Naive thymus-derived CD8-positive, alpha-beta T cell (primary cell): ENCODE results near the gene ASPSCR1. TPM values are rescaled to one million over a fixed set of nuclear protein-coding genes. Genes with fewer than 3 reads are reported as not detected.

Experiments
- ATAC-seq, 2 donors: fragments of 150-1000 bp; cut with Tn5 transposase in 1 of 2; sonication (Bioruptor Pico), chemical (Tn5 transposase) in 1 of 2; 1 replicate in 1 of 2; 2 replicates in 1 of 2; pipeline ENCODE4 v1.10.0; 2021; ENCODE audit warnings: mild to moderate bottlenecking in 2 of 2, moderate library complexity in 2 of 2
- POLR2A ChIA-PET: fragments of 350-600 bp; sonication (Branson Sonifier 250); formaldehyde crosslinking; loops from one replicate; lab custom pipeline; 2021; ENCODE audit warnings: antibody characterized with exemption; lab: Charles Lee
- DNase-seq, 10 donors: peaks; one replicate each; pipeline versions ENCODE4 v3.0.0 to v3.0.0-alpha.2; 2020 to 2022
- H3K27ac Mint-ChIP-seq, 10 donors: one replicate each; pipeline ENCODE4 v1.8.0; 2020 to 2022; ENCODE audit warnings: mild to moderate bottlenecking in 10 of 10, mixed read lengths in 10 of 10, moderate library complexity in 4 of 10, inconsistent platforms in 1 of 10
- H3K27me3 Mint-ChIP-seq, 5 donors: one replicate each; pipeline ENCODE4 v1.8.0; 2021 to 2022; ENCODE audit warnings: mixed read lengths in 5 of 5
- H3K36me3 Mint-ChIP-seq, 3 donors: one replicate each; pipeline ENCODE4 v1.8.0; 2020 to 2022; ENCODE audit warnings: mixed read lengths in 3 of 3, mild to moderate bottlenecking in 2 of 3, inconsistent platforms in 1 of 3
- H3K4me1 Mint-ChIP-seq, 4 donors: one replicate each; pipeline ENCODE4 v1.8.0; 2021 to 2022; ENCODE audit warnings: mixed read lengths in 4 of 4
- H3K4me3 Mint-ChIP-seq, 10 donors: one replicate each; pipeline ENCODE4 v1.8.0; 2020 to 2022; ENCODE audit warnings: mild to moderate bottlenecking in 10 of 10, mixed read lengths in 10 of 10, moderate library complexity in 6 of 10, inconsistent platforms in 1 of 10
- H3K9me3 Mint-ChIP-seq, 9 donors: one replicate each; pipeline ENCODE4 v1.8.0; 2020 to 2022; ENCODE audit warnings: mixed read lengths in 9 of 9, mild to moderate bottlenecking in 3 of 9, inconsistent platforms in 1 of 9, moderate library complexity in 1 of 9
- polyA plus RNA-seq, 3 donors: library from polyadenylated mRNA; unstranded; fragments of 300-500 nt; fragmentation: Illumina TruSeq; gene quantifications; one replicate each; pipeline ENCODE4 v1.2.3, GENCODE V29; 2021
- total RNA-seq, 8 experiments: library from RNA in 2 of 8; stranded (reverse) in 2 of 8; gene quantifications; one replicate each; pipeline ENCODE4 v1.2.3 and lab custom pipeline; 2021 to 2026

Gene ASPSCR1
- 10 to 100 TPM; 43.0 to 47.7 TPM for total RNA-seq
- polyA plus RNA-seq = 10 to 100 TPM; 28.1 to 33.4 (median 29.1) TPM
- total RNA-seq (lab: John Stamatoyannopoulos, UW) = 24.6 to 52.8 (median 37.9) reads per million in 6 experiments

- H3K4me1 Mint-ChIP-seq = peaks cover 14 to 48% (median 41%) of the 10 kb centered on the region in 4 donors
- H3K27me3 Mint-ChIP-seq = peaks cover 0 to 2% (median 0%) of the 10 kb centered on the region in 5 donors
- peaks cover 0 to 3% (median 3%) of the 10 kb centered on the region in 3 donors for H3K36me3 Mint-ChIP-seq
- DNase-seq = peak; percentile 80 to 97 (median 92)
- peak; percentile 82 to 92 for ATAC-seq
- peaks cover 0 to 4% (median 0%) of the 10 kb centered on the region in 9 donors for H3K9me3 Mint-ChIP-seq
- peak within 1 kb of the TSS; percentile 92 to 97 (median 96) for H3K4me3 Mint-ChIP-seq
- H3K27ac Mint-ChIP-seq = peak within 1 kb of the TSS; percentile 91 to 99 (median 97)
- POLR2A ChIA-PET = interaction anchor here (0.7 to 5.4 kb wide), 11 partner anchors 10 to 739 kb away, joined by 3 to 54 read pairs (median 4); partner anchors contain the start of genes ARHGDIA, ARL16, CENPX and HGS
These were observed at the start of gene ASPSCR1 for GRCh38 chr17:81977211-81977808. ASPSCR1 (plus strand) TSS chr17:81977629; CDS start chr17:81977647, 18 bp downstream.

GRCh38 chr17:81927653-81928543 lies 49.5 kb upstream of the ASPSCR1 start, which contains the start of gene MAFG:
MAFG (minus strand) TSS chr17:81927735; CDS start chr17:81923185, 4,550 bp downstream.
- H3K27ac Mint-ChIP-seq = peak within 1 kb of the TSS; percentile 53 to 85 (median 83)
- H3K4me1 Mint-ChIP-seq = peaks cover 6 to 29% (median 15%) of the 10 kb centered on the region in 4 donors
- H3K27me3 Mint-ChIP-seq = peaks cover 0 to 19% (median 5%) of the 10 kb centered on the region in 5 donors
- DNase-seq = peak; percentile 82 to 94 (median 90)
- peak within 1 kb of the TSS; percentile 75 to 88 (median 80) for H3K4me3 Mint-ChIP-seq
- POLR2A ChIA-PET = interaction anchor here (0.7 to 3.3 kb wide), 14 partner anchors 9 to 302 kb away, joined by 3 to 22 read pairs (median 3); partner anchors contain the start of genes ARHGDIA, DCXR and PYCR1
- H3K9me3 Mint-ChIP-seq = no peaks in the 10 kb centered on the region
- ATAC-seq = peak; percentile 78 to 79
- peaks cover 0 to under 1% (median 0%) of the 10 kb centered on the region in 3 donors for H3K36me3 Mint-ChIP-seq

GRCh38 chr17:81928544-81929252 lies 48.7 kb upstream of the ASPSCR1 start:
- DNase-seq (peak in 1 of 10 donors; percentile 18), ATAC-seq (no peak)
- no peaks in the 10 kb centered on the region for H3K9me3 Mint-ChIP-seq
- POLR2A ChIA-PET = interaction anchor here (0.6 to 1.7 kb wide), 7 partner anchors 10 to 260 kb away, joined by 3 to 6 read pairs (median 3); no protein-coding TSS in a partner anchor
- H3K27me3 Mint-ChIP-seq = peaks cover 0 to 19% (median 5%) of the 10 kb centered on the region in 5 donors
- no peaks in the 10 kb centered on the region for H3K36me3 Mint-ChIP-seq
- H3K27ac Mint-ChIP-seq = peak overlapping the region in 2 of 10 donors; percentile 18 to 24
- peak overlapping the region; percentile 22 to 70 (median 58) for H3K4me3 Mint-ChIP-seq
- H3K4me1 Mint-ChIP-seq = peaks cover 7 to 28% (median 20%) of the 10 kb centered on the region in 4 donors

GRCh38 chr17:81929253-81930141 lies 47.9 kb upstream of the ASPSCR1 start:
- POLR2A ChIA-PET = interaction anchor here (0.6 to 1.3 kb wide), 5 partner anchors 12 to 261 kb away, joined by 3 to 6 read pairs (median 3); no protein-coding TSS in a partner anchor
- Mint-ChIP-seq H3K36me3 (no peaks in the 10 kb centered on the region), H3K27ac (no peak overlapping the region), H3K4me3 (peak overlapping the region in 7 of 10 donors; percentile 26 to 70 (median 55)), H3K27me3 (peaks cover 0 to 21% (median 5%) of the 10 kb centered on the region in 5 donors), H3K9me3 (no peaks in the 10 kb centered on the region), H3K4me1 (peaks cover 9 to 25% (median 20%) of the 10 kb centered on the region in 4 donors)
- DNase-seq (no peak), ATAC-seq (no peak)

GRCh38 chr17:81930142-81931125 lies 47.0 kb upstream of the ASPSCR1 start:
- peaks cover 9 to 21% (median 18%) of the 10 kb centered on the region in 4 donors for H3K4me1 Mint-ChIP-seq
- no peak for DNase-seq
- POLR2A ChIA-PET = interaction anchor here (0.6 to 1.8 kb wide), 5 partner anchors 9 to 567 kb away, joined by 3 to 6 read pairs (median 3); no protein-coding TSS in a partner anchor
- H3K36me3 Mint-ChIP-seq = no peaks in the 10 kb centered on the region
- no peaks in the 10 kb centered on the region for H3K9me3 Mint-ChIP-seq
- H3K27me3 Mint-ChIP-seq = peaks cover 0 to 21% (median 5%) of the 10 kb centered on the region in 5 donors
- H3K4me3 Mint-ChIP-seq = peak overlapping the region in 3 of 10 donors; percentile 18 to 54 (median 41)
- H3K27ac Mint-ChIP-seq = no peak overlapping the region
- no peak for ATAC-seq

- H3K27ac Mint-ChIP-seq = peak overlapping the region in 1 of 10 donors; percentile 11
These were observed 46.3 kb upstream of the ASPSCR1 start for GRCh38 chr17:81931189-81931556.

GRCh38 chr17:81931557-81932332 lies 45.7 kb upstream of the ASPSCR1 start:
- peaks cover 3 to 18% (median 8%) of the 10 kb centered on the region in 4 donors for H3K4me1 Mint-ChIP-seq
- H3K27ac Mint-ChIP-seq = no peak overlapping the region
- no peak for DNase-seq
- H3K36me3 Mint-ChIP-seq = no peaks in the 10 kb centered on the region
- H3K9me3 Mint-ChIP-seq = no peaks in the 10 kb centered on the region
- peaks cover 0 to 21% (median 5%) of the 10 kb centered on the region in 5 donors for H3K27me3 Mint-ChIP-seq
- peak overlapping the region in 1 of 10 donors; percentile 42 for H3K4me3 Mint-ChIP-seq
- no peak for ATAC-seq
- POLR2A ChIA-PET = interaction anchor here (1.8 kb wide), 1 partner anchor 60 kb away, joined by 4 read pairs; no protein-coding TSS in a partner anchor

More at GRCh38 chr17:81931189-81931556, 46.3 kb upstream of the ASPSCR1 start:
- H3K27me3 Mint-ChIP-seq = peaks cover 0 to 21% (median 5%) of the 10 kb centered on the region in 5 donors
- no peak overlapping the region for H3K4me3 Mint-ChIP-seq
- ATAC-seq = no peak
- H3K9me3 Mint-ChIP-seq = no peaks in the 10 kb centered on the region
- POLR2A ChIA-PET = interaction anchor here (0.7 to 1.8 kb wide), 3 partner anchors 9 to 61 kb away, joined by 3 to 4 read pairs (median 3); no protein-coding TSS in a partner anchor
- no peak for DNase-seq
- peaks cover 8 to 18% (median 13%) of the 10 kb centered on the region in 4 donors for H3K4me1 Mint-ChIP-seq
- no peaks in the 10 kb centered on the region for H3K36me3 Mint-ChIP-seq

GRCh38 chr17:81932333-81932983 lies 45.0 kb upstream of the ASPSCR1 start:
- no peaks in the 10 kb centered on the region for H3K36me3 Mint-ChIP-seq
- H3K27me3 Mint-ChIP-seq = peaks cover 0 to 21% (median 5%) of the 10 kb centered on the region in 5 donors
- H3K27ac Mint-ChIP-seq = no peak overlapping the region
- ATAC-seq (no peak), DNase-seq (no peak)
- H3K9me3 Mint-ChIP-seq = no peaks in the 10 kb centered on the region
- peaks cover 3 to 19% (median 7%) of the 10 kb centered on the region in 4 donors for H3K4me1 Mint-ChIP-seq
- H3K4me3 Mint-ChIP-seq = peak overlapping the region in 1 of 10 donors; percentile 42
- POLR2A ChIA-PET = no interaction called here
